ENCODE data around the gene RSPH9.
"Not testable (repeated sequence)": the region's sequence is repeated elsewhere in the genome, so short reads cannot be mapped to it uniquely, and the experiment has no call there.

Gene RSPH9

DNA sequence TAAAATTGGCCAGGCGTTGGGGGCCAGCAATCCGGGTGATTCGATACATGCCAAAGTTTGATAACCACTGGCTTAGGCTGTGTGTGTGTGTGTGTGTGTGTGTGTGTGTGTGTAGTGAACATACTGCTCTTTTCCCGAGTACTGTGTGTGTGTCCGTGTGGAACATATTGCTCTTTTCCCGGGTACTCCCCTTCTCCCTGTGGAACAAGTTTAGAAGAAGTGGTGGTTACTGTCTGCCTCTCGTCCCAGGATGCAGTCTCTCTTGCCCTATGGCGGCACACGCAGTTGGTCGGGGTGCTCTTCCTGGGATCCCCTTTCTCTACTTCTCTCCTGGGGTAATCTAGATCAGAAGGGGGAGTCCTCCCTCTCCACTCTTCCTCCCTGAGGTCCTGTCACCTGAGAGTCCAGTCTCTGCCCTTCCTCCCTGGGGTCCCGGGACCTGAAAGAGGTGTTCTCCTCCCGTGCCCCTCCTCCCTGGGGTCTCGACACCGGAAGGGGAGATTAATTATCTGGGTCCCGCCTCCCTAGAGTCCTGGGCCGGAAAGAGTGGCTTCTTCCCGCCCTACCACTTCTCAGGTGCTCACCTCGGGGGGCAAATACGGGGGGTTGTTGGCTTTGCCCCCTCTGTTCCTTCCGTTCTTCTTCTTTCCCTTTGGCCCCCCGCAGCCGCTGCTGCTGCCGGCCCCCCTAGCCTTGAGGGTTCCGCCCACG is 16.3 kb upstream of the RSPH9 start:
- peak in 1 of 2 donors; percentile 39 for DNase-seq (ENCODE audit: low read depth in 1 of 2, low spot score in 1 of 2)

DNA sequence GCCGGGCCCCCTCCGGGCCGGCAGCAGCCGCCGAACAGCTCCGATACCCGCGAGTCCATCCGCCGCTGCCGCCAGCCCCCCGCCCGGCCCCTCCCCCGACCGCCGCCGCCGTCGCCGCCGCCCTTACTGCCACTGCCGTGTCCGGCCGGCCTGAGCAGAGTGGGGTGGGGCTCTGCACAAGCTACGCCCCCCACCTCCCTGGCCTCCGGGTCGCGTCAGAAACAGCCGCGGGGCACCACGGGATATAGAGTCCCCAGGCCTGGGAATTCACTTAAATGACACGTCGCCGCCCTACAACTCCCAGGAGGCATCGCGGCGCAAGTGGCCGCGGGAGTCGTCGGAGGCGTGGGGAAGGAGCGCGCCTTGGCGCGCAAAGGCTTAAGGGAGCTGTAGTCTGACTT is 15.7 kb upstream of the RSPH9 start, which contains the start of gene GTPBP2:
Gene GTPBP2 (minus strand): TSS at position 161 of the 401 bp plus-strand sequence. CDS start 102 bp downstream, at position 59.
- peak; percentile 86 to 97 for DNase-seq (ENCODE audit: low read depth in 1 of 2, low spot score in 1 of 2)

DNA sequence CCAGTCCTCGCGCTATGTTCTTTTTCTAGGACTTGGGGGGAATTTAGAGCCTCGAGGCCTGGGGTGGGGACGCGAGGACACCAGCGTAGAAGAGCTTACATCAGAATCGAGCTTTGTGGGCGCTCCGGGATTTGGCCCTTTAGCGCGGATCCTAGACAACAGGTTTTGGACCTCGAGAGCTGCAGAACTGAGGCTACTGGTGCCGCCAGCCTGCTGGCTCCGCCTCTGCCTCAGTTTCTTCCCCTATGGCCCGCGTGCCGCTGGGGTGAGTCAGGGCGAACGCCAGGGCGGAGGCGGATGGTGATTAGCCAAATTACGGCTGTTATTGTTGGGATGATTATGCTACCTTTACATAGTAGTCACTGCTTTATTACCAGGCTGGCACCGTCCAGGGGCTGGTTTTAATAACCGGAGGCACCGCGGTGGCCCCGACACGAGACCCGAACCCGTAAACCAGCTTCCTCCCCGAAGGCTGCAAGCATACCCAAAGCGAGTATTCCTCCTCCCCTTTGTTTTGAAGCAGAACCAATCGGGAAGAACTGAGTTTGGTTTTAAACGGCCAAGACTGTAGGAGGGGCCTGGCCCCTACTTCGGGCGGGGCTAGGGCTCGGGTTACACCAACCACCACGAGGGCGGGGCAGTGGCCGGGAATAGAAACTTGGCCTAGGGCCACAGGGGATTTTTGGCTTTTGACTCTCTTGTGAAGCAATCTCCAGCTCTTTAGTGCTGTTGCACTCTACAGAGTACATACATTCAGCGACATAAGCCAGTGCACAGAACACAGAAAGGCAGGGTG is 15.1 kb upstream of the RSPH9 start:
- peak; percentile 68 to 84 for DNase-seq (ENCODE audit: low read depth in 1 of 2, low spot score in 1 of 2)

DNA sequence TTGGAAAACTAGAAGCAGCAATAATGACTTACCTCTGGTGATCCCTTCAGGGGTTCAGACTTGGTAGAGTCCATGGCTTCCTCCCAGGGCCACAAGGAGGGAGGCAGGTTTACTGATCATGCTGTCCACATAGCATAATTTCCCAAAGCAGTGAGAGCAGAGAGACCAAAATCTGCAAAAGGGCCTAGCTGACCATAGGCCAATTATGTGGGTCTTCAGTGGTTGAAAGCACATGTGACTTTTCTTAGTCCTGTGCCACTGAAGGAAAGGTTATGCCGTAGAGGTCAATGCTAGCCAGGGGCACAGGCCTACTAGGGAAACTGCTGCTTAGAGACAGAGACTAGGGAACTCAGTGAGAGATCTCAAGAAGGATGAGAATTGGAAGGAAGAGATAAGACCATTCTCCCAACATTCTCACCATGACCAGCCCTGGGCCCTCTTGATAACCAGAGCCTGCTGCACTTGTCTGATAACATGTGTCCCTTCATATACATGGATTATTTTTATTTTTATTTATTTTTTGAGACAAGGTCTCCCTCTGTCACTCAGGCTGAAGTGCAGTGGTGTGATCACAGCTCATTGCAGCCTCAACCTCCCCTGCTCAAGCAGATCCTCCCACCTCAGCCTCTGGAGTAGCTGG is 13.7 kb upstream of the RSPH9 start:
- DNase-seq (ENCODE audit: low read depth in 1 of 2, low spot score in 1 of 2), result no peak

DNA sequence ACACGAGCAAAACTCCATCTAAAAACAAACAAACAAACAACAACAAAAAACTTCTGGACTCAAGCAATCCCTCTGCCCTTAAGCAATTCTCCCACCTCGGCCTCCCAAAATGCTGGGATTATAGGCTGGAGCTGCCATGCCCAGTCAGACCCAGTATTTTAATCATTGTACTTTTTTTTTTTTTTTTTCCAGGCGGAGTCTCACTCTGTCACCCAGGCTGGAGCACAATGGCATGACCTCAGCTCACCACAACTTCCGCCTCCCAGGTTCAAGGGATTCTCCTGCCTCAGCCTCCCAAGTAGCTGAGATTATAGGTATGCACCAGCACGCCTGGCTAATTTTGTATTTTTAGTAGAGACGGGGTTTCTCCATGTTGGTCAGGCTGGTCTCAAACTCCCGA is 11.8 kb upstream of the RSPH9 start:
- DNase-seq (ENCODE audit: low read depth in 1 of 2, low spot score in 1 of 2), result not testable (repeated sequence)

DNA sequence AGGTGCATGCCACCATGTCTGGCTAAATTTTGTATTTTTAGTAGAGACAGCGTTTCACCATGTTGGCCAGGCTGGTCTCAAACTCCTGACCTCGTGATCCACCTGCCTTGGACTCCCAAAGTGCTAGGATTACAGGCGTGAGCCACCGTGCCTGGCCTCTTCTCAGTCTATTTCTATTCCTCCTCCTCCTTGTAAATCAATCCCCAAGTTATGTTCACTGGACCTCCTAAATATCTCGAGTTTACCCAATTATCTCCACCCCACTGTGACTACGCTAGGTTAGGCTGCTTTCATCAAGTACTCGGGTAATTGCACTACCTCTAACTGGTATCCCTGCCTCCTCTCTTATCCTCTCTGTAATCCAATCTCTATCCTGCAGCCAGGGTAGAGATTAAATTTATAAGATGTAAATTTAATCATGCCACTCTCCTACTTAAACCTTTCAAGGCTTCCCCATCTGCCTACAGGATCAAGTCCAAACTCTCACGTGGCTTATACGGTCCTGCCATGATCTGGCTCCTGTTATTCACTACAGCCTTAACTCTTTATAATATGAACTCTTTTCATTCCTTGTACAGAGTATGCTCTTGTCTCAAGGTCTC is 10.0 kb upstream of the RSPH9 start:
- no peak for DNase-seq (ENCODE audit: low read depth in 1 of 2, low spot score in 1 of 2)

DNA sequence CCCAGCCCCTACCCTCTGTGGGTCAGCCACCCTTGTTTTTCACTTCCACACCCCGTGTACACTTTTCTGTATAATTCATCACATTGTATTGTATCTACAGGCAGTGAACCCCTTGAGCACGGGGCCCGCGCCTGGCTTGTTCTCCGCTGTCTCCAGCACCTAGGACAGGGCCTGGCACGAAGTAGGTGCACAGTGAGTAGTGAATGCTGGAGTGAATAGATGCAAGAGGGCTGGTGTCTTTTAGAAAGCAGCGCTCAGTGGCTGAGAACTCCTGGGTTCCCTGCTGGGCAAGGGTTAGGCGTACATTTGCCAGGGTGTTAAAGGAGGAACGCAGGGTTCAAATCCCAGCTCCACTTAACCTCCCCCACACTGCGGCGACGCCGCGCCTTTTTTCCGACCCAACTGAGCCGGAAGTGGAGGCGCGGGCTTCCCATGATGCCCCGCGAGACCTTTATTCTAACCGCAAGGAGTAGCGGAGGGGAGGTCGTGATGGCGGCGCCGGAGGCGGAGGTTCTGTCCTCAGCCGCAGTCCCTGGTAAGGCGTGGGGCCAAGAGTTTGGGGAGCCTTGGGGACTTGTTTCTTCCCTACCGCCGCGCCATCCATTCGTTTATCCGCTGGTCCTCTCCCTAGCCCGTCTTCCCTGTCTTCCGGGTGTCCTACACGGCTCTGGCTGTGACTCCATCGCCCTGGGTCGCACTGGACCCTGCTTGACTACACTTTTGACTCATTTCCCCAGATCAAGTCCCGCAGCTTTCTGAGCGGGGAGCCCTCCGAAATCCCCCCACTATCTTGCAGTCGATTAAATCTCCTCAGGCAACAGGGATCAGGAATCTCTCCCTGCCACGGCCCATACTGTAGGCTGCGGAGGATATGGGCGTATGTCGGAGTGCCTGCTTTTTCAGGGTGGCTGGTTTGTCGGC is 9.2 kb upstream of the RSPH9 start, which contains the start of gene MAD2L1BP:
Gene MAD2L1BP (plus strand): TSS at position 454 of the 921 bp plus-strand sequence. CDS start 36 bp downstream, at position 490.
- peak; percentile 75 to 77 for DNase-seq (ENCODE audit: low read depth in 1 of 2, low spot score in 1 of 2)

DNA sequence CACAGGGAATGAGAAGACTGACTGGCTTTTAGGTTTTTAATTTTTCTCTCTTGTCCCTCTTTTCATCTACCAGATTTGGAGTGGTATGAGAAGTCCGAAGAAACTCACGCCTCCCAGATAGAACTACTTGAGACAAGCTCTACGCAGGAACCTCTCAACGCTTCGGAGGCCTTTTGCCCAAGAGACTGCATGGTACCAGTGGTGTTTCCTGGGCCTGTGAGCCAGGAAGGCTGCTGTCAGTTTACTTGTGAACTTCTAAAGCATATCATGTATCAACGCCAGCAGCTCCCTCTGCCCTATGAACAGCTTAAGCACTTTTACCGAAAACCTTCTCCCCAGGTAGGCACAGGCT is 8.6 kb upstream of the RSPH9 start:
- DNase-seq (ENCODE audit: low read depth in 1 of 2, low spot score in 1 of 2), result no peak

DNA sequence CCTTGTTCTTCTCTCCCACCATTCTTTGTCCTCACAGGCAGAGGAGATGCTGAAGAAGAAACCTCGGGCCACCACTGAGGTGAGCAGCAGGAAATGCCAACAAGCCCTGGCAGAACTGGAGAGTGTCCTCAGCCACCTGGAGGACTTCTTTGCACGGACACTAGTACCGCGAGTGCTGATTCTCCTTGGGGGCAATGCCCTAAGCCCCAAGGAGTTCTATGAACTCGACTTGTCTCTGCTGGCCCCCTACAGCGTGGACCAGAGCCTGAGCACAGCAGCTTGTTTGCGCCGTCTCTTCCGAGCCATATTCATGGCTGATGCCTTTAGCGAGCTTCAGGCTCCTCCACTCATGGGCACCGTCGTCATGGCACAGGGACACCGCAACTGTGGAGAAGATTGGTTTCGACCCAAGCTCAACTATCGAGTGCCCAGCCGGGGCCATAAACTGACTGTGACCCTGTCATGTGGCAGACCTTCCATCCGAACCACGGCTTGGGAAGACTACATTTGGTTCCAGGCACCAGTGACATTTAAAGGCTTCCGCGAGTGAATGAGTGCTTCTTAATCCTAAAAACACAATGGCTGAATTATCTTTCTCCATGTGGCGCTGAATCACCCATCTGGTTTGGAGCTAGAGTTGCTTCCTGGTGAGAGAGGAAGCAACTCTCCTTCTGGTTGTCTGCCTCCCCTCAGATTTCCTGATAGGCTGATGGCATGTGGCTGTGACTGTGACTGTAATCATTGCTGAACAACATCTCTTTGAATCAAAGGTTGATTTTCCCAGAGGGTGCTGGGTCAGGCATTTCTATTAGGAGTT is 4.6 kb upstream of the RSPH9 start:
- no peak for DNase-seq (ENCODE audit: low read depth in 1 of 2, low spot score in 1 of 2)

DNA sequence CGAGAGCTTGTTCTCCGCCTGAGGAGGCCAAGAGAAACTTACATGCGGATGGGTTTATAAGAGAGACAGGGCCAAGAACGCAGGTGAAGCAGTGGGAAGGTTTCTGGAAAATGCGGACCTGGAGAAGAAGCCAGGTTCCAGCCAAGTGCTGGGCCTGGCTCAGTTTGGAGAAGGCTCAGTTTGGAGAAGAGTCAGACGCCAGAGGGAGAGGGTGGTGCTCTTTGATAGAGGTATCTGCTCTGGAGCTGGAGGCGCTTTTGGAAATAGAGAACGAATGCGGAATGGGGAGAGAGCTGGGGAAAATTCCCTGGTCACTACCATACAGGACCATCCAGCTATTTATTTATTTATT is 753 bp downstream of the RSPH9 start:
- DNase-seq (ENCODE audit: low read depth in 1 of 2, low spot score in 1 of 2), result no peak

DNA sequence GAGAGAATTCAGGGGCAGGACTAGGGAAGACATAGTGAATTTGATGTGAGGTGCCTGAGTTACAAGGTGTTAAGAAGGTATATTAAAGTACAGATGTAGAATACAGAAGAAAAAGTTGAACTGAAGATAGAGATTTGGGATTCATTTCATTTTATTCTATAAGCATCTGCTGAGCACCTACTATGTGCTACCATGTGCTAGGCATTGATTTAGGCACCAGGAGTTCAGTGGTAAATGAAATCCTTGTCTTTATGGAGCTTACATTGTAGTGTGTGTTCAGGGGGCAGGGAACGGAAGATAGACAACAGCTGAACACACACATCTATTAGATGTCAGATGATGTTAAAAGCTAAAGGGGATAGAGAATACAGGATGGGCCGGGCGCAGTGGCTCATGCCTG is 2.8 kb downstream of the RSPH9 start:
- DNase-seq (ENCODE audit: low read depth in 1 of 2, low spot score in 1 of 2), result no peak

DNA sequence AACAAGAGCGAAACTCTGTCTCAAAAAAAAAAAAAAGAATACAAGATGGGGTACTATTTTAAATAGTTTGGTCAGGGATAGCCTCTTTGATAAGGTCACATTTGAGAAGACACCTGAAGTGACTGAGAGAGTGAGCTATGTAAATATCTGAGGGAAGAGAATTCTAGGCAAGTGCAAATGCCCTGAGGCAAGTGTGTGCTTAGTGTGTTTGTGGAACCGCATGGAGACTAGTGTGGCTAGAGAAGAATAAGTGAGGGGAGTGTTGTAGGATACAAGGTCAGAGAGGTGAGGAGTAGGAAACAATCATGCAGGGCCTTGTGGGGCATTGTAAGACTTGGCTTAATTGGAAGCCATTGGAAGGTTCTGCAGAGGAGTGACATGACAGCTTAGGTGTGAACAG is 3.4 kb downstream of the RSPH9 start:
- no peak for DNase-seq (ENCODE audit: low read depth in 1 of 2, low spot score in 1 of 2)

DNA sequence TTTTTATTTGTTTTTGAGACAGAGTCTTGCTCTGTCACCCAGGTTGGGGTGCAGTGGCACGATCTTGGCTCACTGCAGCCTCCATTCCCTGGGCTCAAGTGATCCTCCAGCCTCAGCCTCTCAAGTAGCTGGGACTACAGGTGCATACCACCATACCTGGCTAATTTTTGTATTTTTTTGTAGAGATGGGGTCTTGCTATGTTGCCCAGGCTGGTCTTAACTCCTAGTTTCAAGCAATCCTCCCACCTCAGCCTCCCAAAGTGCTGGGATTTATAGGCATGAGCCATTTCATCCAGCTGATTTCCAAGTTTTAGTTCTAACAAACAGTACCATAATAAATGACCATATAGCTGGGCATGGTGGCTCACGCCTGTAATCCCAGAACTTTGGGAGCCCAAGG is 8.0 kb downstream of the RSPH9 start:
- DNase-seq (ENCODE audit: low read depth in 1 of 2, low spot score in 1 of 2), result not testable (repeated sequence)

DNA sequence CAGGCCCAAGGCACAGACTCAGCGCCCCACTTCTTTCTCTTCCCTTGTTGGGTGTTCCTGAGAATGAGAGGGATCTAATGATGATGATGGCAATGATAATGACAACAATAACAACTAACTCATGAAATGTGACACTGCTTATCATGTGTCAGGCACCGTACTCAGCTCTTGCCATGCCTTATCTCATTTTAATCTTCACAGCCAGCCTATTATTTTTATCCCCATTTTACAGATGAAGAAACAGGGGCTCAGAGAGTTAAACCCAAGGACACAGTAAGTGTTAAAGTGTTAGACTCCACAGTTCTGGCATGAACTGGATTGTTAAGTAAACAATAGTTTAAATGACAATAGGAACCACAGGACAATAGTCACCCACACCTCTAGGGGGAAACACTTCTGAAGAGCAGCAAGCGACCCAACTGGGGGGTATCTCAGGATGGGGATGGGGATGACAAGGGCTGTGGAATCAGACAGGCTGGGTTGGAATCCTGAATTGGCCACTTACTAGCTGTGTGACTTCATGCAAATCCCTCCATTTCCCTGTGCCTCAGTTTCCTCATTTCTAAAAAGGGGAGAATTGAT is 12.5 kb downstream of the RSPH9 start:
- no peak for DNase-seq (ENCODE audit: low read depth in 1 of 2, low spot score in 1 of 2)

DNA sequence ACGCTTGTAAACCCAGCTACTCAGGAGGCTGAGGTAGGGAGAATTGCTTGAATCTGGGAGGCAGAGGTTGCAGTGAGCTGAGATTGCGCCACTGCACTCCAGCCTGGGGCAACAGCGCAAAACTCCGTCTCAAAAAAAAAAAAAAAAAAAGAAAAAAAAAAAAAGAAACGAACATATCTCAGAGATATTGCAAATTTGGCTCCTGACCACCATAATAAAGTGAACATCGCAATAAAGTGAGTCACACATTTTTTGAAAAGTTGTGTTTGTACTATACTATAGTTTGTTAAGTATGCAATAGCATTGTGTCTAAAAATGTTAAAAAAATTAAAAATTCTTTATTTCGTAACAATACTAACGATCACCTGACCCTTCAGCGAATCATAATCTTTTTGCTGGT is 13.3 kb downstream of the RSPH9 start:
- DNase-seq (ENCODE audit: low read depth in 1 of 2, low spot score in 1 of 2), result no peak

DNA sequence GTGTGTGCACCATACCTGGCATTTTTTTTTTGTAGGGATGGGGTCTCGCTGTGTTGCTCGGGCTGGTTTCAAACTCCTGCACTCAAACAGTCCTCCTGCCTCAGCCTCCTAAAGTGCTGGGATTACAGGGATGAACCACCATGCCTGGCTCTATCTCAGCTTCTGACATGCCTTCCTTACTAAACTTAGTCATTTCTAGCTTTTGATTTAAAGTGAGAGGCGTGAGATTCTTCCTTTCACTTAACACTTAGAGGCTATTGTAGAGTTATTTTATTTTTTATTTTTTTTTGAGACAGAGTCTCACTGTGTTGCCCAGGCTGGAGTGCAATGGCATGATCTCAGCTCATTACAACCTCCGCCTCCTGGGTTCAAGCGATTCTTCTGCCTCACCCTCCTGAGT is 18.1 kb downstream of the RSPH9 start:
- not testable (repeated sequence) for DNase-seq (ENCODE audit: low read depth in 1 of 2, low spot score in 1 of 2)

DNA sequence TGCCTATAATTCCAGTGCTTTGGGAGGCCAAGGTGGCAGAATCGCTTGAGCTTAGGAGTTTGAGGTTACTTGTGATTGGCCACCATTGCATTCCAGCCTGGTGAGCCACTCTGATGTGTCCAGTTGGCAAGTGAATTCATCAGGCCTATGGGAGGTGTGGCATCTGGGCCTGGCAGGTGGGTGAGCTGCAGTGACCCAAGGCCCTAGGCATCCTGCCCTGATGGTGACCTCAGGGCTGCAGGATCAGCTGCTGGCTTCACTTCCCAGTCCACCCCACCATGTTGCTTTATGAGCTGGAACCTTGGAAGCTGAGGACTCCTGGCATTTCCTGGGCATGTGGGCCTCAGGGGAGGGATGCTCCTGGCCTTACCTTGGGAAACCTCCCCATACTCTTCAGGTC is 20.5 kb downstream of the RSPH9 start:
- no peak for DNase-seq (ENCODE audit: low read depth in 1 of 2, low spot score in 1 of 2)

DNA sequence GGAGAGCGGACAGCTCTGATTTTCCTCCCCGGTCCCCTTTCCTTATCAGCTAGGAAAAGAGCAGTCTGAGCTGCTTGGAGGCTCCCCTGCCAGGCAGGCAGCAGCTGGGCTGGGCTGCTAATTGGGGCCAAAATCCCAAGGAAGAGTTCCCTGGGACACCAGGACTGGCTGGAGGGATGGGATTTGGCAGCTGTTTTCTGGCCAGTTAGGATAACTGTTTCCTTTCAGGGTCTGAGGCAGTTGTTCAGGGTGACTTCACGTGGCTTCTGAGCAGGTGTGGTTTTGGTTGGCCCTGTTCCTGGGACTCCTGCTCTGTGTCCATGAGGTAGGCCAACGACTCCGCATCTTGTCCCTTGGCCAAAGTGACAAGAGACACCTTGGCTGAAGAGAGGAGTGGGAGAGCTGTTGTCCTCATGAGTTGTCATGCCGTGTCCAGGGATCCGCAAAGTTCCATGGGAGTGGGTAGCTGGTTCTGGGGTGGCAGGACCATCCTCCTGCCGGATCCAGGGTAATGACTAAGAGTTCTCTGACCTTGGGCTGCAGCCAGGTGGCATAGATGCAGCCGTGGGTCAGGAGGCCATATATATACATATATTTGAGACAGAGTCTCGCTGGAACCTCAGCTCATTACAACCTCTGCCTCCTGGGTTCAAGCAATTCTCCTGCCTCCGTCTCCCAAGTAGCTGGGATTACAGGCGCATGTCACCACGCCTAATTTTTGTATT is 21.5 kb downstream of the RSPH9 start:
- DNase-seq (ENCODE audit: low read depth in 1 of 2, low spot score in 1 of 2), result no peak

Data from activated CD4-positive, alpha-beta T cell treated with anti-CD3 and anti-CD28 coated beads, Interleukin-2, amount 50 U/mL, for 24 hours (primary cell).